Mucosa of descending colon (tissue), 3 donors: ENCODE results near the gene TNFSF15. TPM values are rescaled to one million over a fixed set of nuclear protein-coding genes. Genes with fewer than 3 reads are reported as not detected.

Experiments
- ATAC-seq: fragments of 200-7000 bp; cut with Tn5 transposase; one replicate; pipeline ENCODE4 v1.9.1; 2020; ENCODE audit warnings: mild to moderate bottlenecking, moderate library complexity
- DNase-seq, 3 donors: peaks; one replicate each; pipeline ENCODE4 v3.0.0-alpha.2; 2020
- H3K36me3 ChIP-seq: fragments of 200-600 bp; one replicate; pipeline ENCODE4 v1.8.0; 2021; ENCODE audit warnings: low read depth, mild to moderate bottlenecking
- H3K4me1 ChIP-seq: fragments of 200-600 bp; one replicate; pipeline ENCODE4 v1.8.0; 2021; ENCODE audit warnings: low read depth, mild to moderate bottlenecking
- H3K4me3 ChIP-seq: fragments of 200-600 bp; one replicate; pipeline ENCODE4 v1.8.0; 2021; ENCODE audit warnings: mild to moderate bottlenecking
- H3K9me3 ChIP-seq: fragments of 200-600 bp; one replicate; pipeline ENCODE4 v1.8.0; 2021; ENCODE audit warnings: mild to moderate bottlenecking
- intact Hi-C, 2 donors: fragments of 100-400 bp; cut with DNase I in 1 of 2; cut with micrococcal nuclease in 1 of 2; formaldehyde crosslinking; loops; one replicate each; pipeline versions ENCODE4 v1.11.0 to v1.11.1; 2022; cut with DNase I, micrococcal nuclease
- total RNA-seq, 3 donors: library from RNA; stranded (reverse); fragmentation: NEBNext Ultra II Directional in 2 of 3; extraction: Animal tissue kit (Norgen Biotek cat#: 25700) in 2 of 3; gene quantifications; one replicate each; pipeline versions ENCODE4 v1.2.1 to v1.2.4, GENCODE V29; 2021 to 2023
- TF ChIP-seq, protein P1 (sequence below): fragments of 200-600 bp; IDR thresholded peaks from one replicate; pipeline ENCODE4 v1.8.0; 2022; ENCODE audit warnings: antibody characterized with exemption, mild to moderate bottlenecking
- donor health status: DM: no; HTN: no; CAD: no; lungs with moderate emphysema.
- donor health status: DM: no; HTN: no; CAD: no.
- donor health status: DM: no; HTN: yes; CAD: no.

Gene TNFSF15
- total RNA-seq, 3 donors from 2014 or later: 0.80 to 8.7 (median 2.8) TPM

GRCh38 chr9:114844766-114845165 lies 38.9 kb upstream of the TNFSF15 start:
- Histone ChIP-seq H3K9me3 (no peaks in the 10 kb centered on the region), H3K4me3 (no peak overlapping the region), H3K4me1 (no peaks in the 10 kb centered on the region), H3K36me3 (no peaks in the 10 kb centered on the region)
- intact Hi-C loops: no loop called here
- no peak for ATAC-seq
- TF ChIP-seq, protein P1, sequence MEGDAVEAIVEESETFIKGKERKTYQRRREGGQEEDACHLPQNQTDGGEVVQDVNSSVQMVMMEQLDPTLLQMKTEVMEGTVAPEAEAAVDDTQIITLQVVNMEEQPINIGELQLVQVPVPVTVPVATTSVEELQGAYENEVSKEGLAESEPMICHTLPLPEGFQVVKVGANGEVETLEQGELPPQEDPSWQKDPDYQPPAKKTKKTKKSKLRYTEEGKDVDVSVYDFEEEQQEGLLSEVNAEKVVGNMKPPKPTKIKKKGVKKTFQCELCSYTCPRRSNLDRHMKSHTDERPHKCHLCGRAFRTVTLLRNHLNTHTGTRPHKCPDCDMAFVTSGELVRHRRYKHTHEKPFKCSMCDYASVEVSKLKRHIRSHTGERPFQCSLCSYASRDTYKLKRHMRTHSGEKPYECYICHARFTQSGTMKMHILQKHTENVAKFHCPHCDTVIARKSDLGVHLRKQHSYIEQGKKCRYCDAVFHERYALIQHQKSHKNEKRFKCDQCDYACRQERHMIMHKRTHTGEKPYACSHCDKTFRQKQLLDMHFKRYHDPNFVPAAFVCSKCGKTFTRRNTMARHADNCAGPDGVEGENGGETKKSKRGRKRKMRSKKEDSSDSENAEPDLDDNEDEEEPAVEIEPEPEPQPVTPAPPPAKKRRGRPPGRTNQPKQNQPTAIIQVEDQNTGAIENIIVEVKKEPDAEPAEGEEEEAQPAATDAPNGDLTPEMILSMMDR: no peak
- DNase-seq: no peak

DNA sequence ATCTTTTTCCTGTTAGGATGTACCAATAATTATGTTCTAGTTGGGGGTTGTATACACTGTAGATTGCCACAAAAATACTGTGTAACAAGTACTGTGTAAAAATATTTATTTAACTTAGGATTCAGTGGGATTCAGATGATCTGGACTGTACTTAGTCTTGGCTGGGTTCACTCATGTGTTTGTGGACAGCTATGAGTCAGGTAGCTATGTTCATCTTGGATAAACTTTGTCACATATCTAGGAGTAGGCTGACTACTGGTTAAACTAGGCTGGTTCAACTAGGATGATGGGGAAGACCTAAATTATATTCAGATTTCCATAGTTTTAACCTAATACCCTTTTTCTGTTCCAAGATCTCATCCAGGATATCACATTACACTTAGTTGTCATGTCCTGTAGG lies 32.1 kb upstream of the TNFSF15 start:
- ATAC-seq (no peak), DNase-seq (no peak)
- TF ChIP-seq, protein P1: no peak
- Histone ChIP-seq H3K4me1 (no peaks in the 10 kb centered on the region), H3K36me3 (no peaks in the 10 kb centered on the region), H3K4me3 (no peak overlapping the region), H3K9me3 (no peaks in the 10 kb centered on the region)
- intact Hi-C loops: no loop called here

DNA sequence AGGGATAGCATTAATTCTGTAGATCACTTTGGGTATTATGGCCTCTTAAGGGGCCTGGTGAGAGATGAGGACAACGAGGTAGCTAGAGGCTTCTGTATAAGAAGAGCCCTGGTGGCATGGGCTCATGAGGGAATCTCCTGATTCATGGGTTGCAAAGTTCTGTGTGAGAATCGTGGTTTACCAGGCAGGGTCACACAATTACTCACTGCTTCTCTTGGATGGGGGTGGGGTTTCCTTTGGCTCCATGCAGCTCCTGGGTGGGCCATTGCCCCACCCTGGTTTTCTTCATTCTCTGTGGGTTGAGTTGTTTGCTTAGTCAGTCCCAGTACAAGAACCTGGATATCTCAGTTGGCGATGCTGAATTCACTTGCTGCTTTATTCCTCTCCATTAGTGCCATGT lies 30.9 kb upstream of the TNFSF15 start:
- ATAC-seq: no peak
- H3K4me1 ChIP-seq: no peaks in the 10 kb centered on the region
- no peak overlapping the region for H3K4me3 ChIP-seq
- DNase-seq: no peak
- TF ChIP-seq, protein P1: no peak
- no peaks in the 10 kb centered on the region for H3K9me3 ChIP-seq
- H3K36me3 ChIP-seq: no peaks in the 10 kb centered on the region
- intact Hi-C loops: no loop called here

DNA sequence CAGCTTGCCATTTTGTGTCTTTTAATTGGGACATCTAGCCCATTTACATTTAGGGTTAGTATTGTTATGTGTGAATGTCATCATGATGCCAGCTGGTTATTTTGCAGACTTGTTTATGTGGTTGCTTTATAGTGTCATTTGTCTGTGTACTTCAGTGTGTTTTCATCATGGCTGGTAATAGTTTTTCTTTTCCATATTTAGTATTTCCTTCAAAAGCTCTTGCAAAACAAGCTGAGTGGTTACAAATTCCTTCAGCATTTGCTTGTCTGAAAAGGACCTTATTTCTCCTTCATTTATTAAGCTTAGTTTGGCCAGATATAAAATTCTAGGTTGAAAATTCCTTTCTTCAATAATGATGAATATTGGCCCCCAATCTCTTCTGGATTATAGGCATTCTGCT lies 28.5 kb upstream of the TNFSF15 start:
- Histone ChIP-seq H3K4me1 (no peaks in the 10 kb centered on the region), H3K9me3 (no peaks in the 10 kb centered on the region), H3K4me3 (no peak overlapping the region), H3K36me3 (no peaks in the 10 kb centered on the region)
- ATAC-seq: no peak
- TF ChIP-seq, protein P1: no peak
- no peak for DNase-seq
- intact Hi-C loops: no loop called here

GRCh38 chr9:114830546-114830945 lies 24.7 kb upstream of the TNFSF15 start:
- H3K4me3 ChIP-seq: no peak overlapping the region
- no peaks in the 10 kb centered on the region for H3K4me1 ChIP-seq
- intact Hi-C loops: no loop called here
- TF ChIP-seq, protein P1: no peak
- ATAC-seq (no peak), DNase-seq (no peak)
- H3K9me3 ChIP-seq: no peaks in the 10 kb centered on the region
- no peaks in the 10 kb centered on the region for H3K36me3 ChIP-seq
